Bronchial epithelial cell (primary cell): Measurements from ENCODE around the gene HCFC1. TPM values are rescaled to one million over a fixed set of nuclear protein-coding genes. Genes with fewer than 3 reads are reported as not detected.

Source experiments
- DNase-seq: peaks from one replicate; pipeline ENCODE4 v3.0.0-alpha.2; 2010; ENCODE audit warnings: low read depth
- FAIRE-seq: peaks from 2 replicates; lab custom pipeline; 2011; peaks lifted over from hg19 to GRCh38; lab: Jason Lieb, UNC
- H3K27me3 ChIP-seq: 2 replicates; pipeline ENCODE4 v1.5.1; 2011; ENCODE audit warnings: low read length; ENCODE audit not compliant: control insufficient read depth, insufficient read depth
- H3K36me3 ChIP-seq: 2 replicates; pipeline ENCODE4 v1.5.1; 2011; ENCODE audit warnings: low read length; ENCODE audit not compliant: control insufficient read depth, insufficient read depth
- H3K4me3 ChIP-seq: 2 replicates; pipeline ENCODE4 v1.5.1; 2011; ENCODE audit warnings: mild to moderate bottlenecking, low read depth, low read length, control low read depth
- total RNA-seq: library from RNA; depleted of rRNA; stranded (reverse); fragments of >200 nt; gene quantifications from 2 replicates; pipeline ENCODE4 v1.2.1, GENCODE V29; 2014
- TF ChIP-seq, protein P1 (sequence below): IDR thresholded peaks from 2 replicates; pipeline ENCODE4 v1.5.1; 2011; ENCODE audit warnings: mild to moderate bottlenecking, moderate library complexity, low read length, control low read depth, inconsistent platforms; ENCODE audit not compliant: insufficient read depth, severe bottlenecking

Gene HCFC1
- total RNA-seq, 1 donor from 2014 or later = 5.5 TPM

- Histone ChIP-seq H3K36me3 (peaks cover 19% of the 10 kb centered on the region), H3K27me3 (no peaks in the 10 kb centered on the region), H3K4me3 (no peak overlapping the region)
- TF ChIP-seq, protein P1, sequence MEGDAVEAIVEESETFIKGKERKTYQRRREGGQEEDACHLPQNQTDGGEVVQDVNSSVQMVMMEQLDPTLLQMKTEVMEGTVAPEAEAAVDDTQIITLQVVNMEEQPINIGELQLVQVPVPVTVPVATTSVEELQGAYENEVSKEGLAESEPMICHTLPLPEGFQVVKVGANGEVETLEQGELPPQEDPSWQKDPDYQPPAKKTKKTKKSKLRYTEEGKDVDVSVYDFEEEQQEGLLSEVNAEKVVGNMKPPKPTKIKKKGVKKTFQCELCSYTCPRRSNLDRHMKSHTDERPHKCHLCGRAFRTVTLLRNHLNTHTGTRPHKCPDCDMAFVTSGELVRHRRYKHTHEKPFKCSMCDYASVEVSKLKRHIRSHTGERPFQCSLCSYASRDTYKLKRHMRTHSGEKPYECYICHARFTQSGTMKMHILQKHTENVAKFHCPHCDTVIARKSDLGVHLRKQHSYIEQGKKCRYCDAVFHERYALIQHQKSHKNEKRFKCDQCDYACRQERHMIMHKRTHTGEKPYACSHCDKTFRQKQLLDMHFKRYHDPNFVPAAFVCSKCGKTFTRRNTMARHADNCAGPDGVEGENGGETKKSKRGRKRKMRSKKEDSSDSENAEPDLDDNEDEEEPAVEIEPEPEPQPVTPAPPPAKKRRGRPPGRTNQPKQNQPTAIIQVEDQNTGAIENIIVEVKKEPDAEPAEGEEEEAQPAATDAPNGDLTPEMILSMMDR = no peak
- no peak for FAIRE-seq
- DNase-seq = no peak
These were observed 21.5 kb downstream of the HCFC1 start for GRCh38 chrX:153950127-153950526.

GRCh38 chrX:153948847-153949805, 22.5 kb downstream of the HCFC1 start:
- TF ChIP-seq, protein P1 = no peak

GRCh38 chrX:153948002-153948466, 23.6 kb downstream of the HCFC1 start:
- TF ChIP-seq, protein P1 = no peak
- peaks cover 18% of the 10 kb centered on the region for H3K36me3 ChIP-seq
- FAIRE-seq (no peak), DNase-seq (no peak)
- no peak overlapping the region for H3K4me3 ChIP-seq
- no peaks in the 10 kb centered on the region for H3K27me3 ChIP-seq

More at GRCh38 chrX:153948847-153949805, 22.5 kb downstream of the HCFC1 start:
- no peak for DNase-seq
- H3K27me3 ChIP-seq = no peaks in the 10 kb centered on the region
- H3K4me3 ChIP-seq = no peak overlapping the region
- no peak for FAIRE-seq
- H3K36me3 ChIP-seq = peaks cover 19% of the 10 kb centered on the region

GRCh38 chrX:153947009-153947769, 24.4 kb downstream of the HCFC1 start:
- no peak overlapping the region for H3K4me3 ChIP-seq
- TF ChIP-seq, protein P1 = peak; percentile 83
- no peaks in the 10 kb centered on the region for H3K27me3 ChIP-seq
- DNase-seq = peak; percentile 69
- peaks cover 13% of the 10 kb centered on the region for H3K36me3 ChIP-seq
- peak; percentile 36 for FAIRE-seq

GRCh38 chrX:153945956-153946943, 25.4 kb downstream of the HCFC1 start:
- no peak for FAIRE-seq

More at GRCh38 chrX:153945956-153946943, 25.4 kb downstream of the HCFC1 start:
- Histone ChIP-seq H3K36me3 (peaks cover 6% of the 10 kb centered on the region), H3K4me3 (no peak overlapping the region), H3K27me3 (no peaks in the 10 kb centered on the region)
- TF ChIP-seq, protein P1 = no peak
- DNase-seq = no peak
